Measurements from ENCODE around the gene MC4R. TPM values are rescaled to one million over a fixed set of nuclear protein-coding genes. Genes with fewer than 3 reads are reported as not detected.
"Not testable (repeated sequence)": the region's sequence is repeated elsewhere in the genome, so short reads cannot be mapped to it uniquely, and the experiment has no call there.

Gene MC4R
- total RNA-seq = not detected

DNA sequence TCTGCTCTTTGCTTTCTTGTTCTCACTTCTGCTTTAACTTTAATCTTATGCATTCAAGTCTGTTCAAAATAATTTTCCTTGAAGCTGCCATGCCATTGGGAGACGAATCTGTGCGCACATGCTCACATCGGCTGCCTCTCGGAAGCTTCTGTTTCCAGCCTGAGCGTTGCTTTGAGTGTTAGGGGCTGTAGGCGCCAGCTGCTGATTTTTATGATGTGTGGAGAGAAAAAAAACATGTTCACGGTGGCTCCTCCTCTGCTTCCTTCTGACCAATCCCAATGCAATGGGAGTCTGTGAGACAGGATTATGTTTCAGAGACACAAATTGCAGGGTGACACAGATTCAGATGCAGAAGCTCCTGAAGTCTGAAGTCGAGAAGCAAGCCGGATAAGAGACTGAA is at the start of gene MC4R:
Gene MC4R (minus strand): TSS at position 180 of the 400 bp plus-strand sequence. CDS start 426 bp downstream, outside the sequence.
- H3K4me3 Mint-ChIP-seq = no peak within 1 kb of the TSS
- no peaks in the 10 kb centered on the region for H3K27me3 Mint-ChIP-seq
- ChIA-PET CTCF (no interaction called here), POLR2A (no interaction called here)
- intact Hi-C loops (cut with micrococcal nuclease) = no loop called here
- H3K36me3 Mint-ChIP-seq (ENCODE audit: low read depth) = no peaks in the 10 kb centered on the region
- no peaks in the 10 kb centered on the region for H3K4me1 Mint-ChIP-seq (ENCODE audit: low read depth)
- TF ChIP-seq, protein P1, sequence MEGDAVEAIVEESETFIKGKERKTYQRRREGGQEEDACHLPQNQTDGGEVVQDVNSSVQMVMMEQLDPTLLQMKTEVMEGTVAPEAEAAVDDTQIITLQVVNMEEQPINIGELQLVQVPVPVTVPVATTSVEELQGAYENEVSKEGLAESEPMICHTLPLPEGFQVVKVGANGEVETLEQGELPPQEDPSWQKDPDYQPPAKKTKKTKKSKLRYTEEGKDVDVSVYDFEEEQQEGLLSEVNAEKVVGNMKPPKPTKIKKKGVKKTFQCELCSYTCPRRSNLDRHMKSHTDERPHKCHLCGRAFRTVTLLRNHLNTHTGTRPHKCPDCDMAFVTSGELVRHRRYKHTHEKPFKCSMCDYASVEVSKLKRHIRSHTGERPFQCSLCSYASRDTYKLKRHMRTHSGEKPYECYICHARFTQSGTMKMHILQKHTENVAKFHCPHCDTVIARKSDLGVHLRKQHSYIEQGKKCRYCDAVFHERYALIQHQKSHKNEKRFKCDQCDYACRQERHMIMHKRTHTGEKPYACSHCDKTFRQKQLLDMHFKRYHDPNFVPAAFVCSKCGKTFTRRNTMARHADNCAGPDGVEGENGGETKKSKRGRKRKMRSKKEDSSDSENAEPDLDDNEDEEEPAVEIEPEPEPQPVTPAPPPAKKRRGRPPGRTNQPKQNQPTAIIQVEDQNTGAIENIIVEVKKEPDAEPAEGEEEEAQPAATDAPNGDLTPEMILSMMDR (IDR thresholded peaks at IDR 0.05) = no peak
- H3K9me3 Mint-ChIP-seq = no peaks in the 10 kb centered on the region
- H3K27ac Mint-ChIP-seq = no peak within 1 kb of the TSS
- no peak for DNase-seq
- ATAC-seq = no peak

DNA sequence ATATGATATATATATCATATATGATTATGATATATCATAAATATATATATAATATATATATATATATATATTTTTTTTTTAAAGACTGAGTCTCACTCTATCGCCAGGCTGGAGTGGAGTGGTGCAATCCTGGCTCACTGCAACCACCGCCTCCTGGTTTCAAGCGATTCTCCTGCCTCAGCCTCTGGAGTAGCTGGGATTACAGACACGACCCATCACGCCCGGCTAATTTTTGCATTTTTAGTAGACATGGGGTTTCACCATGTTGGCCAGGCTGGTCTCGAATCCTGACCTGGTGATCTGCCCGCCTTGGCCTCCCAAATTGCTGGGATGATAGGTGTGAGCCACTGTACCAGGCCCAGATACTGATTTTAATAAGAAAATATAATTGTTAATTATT is 49.7 kb upstream of the MC4R start:
- H3K4me1 Mint-ChIP-seq (ENCODE audit: low read depth); H3K36me3 Mint-ChIP-seq (ENCODE audit: low read depth); H3K27ac Mint-ChIP-seq; intact Hi-C loops (cut with micrococcal nuclease); ATAC-seq; CTCF ChIA-PET; H3K27me3 Mint-ChIP-seq; DNase-seq; H3K4me3 Mint-ChIP-seq; H3K9me3 Mint-ChIP-seq; POLR2A ChIA-PET: not testable (repeated sequence)

DNA sequence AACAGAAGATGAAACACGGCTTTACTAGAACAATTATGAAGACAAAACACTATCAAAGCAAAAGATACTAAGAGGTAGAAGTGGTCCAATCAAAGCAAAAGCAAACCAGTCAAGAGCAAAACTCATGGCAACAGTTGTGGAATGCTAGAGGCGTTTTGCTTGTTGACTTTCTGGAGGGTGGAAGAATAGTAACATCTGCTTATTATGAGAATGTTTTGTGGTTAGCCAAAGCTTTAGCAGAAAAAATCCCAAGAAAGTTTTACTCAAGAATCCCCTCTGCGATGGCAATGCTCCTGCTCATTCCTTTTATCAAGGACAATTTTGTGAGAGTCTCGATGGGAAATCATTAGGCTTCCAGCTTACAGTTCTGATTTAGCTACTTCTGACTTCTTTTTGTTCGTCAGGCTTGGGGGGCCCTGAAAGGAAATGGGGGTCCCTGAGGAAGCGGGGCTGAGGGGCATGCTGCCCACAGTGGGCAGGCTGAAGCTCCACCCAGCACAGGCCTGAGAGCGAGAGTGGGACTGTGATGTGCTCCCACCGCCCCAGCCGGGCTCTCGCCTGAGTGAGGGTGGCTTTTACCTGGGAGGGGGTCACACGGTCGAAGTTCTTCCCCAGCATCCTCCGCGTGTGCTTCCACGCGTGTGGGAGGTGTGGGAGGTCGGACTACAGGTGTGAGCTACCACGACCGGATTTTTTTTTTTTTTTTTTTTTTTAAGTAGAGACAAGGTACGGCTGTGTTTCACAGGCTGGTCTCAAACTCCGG is 49.0 kb upstream of the MC4R start:
- POLR2A ChIA-PET = no interaction called here
- intact Hi-C loops (cut with micrococcal nuclease) = no loop called here
- no peaks in the 10 kb centered on the region for H3K4me1 Mint-ChIP-seq (ENCODE audit: low read depth)

DNA sequence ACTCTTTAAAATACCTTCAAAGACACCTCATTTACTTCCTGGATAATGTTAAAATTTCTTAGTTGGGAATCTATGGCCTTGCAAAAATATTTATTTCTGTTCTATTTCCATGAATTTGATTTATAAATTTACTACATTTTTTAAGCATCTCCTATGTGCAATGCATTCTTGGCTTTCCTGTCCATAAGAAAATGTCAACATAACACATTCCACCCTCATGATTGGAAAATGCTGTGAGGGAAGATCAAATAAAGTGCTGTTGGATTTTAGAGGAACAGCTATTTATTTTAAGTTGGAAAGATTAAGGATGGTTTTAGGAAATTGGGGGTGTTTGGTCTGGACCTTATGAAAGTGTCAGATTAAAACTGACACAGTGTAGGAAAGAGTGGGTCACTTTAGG is 45.4 kb upstream of the MC4R start:
- peaks cover 2% of the 10 kb centered on the region for H3K9me3 Mint-ChIP-seq
- no peak overlapping the region for H3K4me3 Mint-ChIP-seq
- ATAC-seq (no peak), DNase-seq (no peak)
- ChIA-PET POLR2A (no interaction called here), CTCF (no interaction called here)
- no peak overlapping the region for H3K27ac Mint-ChIP-seq
- intact Hi-C loops (cut with micrococcal nuclease) = no loop called here
- TF ChIP-seq, protein P1 (IDR thresholded peaks at IDR 0.05) = no peak
- H3K27me3 Mint-ChIP-seq = no peaks in the 10 kb centered on the region
- no peaks in the 10 kb centered on the region for H3K36me3 Mint-ChIP-seq (ENCODE audit: low read depth)
- no peaks in the 10 kb centered on the region for H3K4me1 Mint-ChIP-seq (ENCODE audit: low read depth)

More for the DNA sequence above, 49.0 kb upstream of the MC4R start:
- no peaks in the 10 kb centered on the region for H3K36me3 Mint-ChIP-seq (ENCODE audit: low read depth)
- CTCF ChIA-PET = no interaction called here
- no peak overlapping the region for H3K27ac Mint-ChIP-seq
- DNase-seq = no peak
- no peak for ATAC-seq
- no peak overlapping the region for H3K4me3 Mint-ChIP-seq
- H3K27me3 Mint-ChIP-seq = no peaks in the 10 kb centered on the region
- peaks cover 2% of the 10 kb centered on the region for H3K9me3 Mint-ChIP-seq
- TF ChIP-seq, protein P1 (IDR thresholded peaks at IDR 0.05) = no peak

DNA sequence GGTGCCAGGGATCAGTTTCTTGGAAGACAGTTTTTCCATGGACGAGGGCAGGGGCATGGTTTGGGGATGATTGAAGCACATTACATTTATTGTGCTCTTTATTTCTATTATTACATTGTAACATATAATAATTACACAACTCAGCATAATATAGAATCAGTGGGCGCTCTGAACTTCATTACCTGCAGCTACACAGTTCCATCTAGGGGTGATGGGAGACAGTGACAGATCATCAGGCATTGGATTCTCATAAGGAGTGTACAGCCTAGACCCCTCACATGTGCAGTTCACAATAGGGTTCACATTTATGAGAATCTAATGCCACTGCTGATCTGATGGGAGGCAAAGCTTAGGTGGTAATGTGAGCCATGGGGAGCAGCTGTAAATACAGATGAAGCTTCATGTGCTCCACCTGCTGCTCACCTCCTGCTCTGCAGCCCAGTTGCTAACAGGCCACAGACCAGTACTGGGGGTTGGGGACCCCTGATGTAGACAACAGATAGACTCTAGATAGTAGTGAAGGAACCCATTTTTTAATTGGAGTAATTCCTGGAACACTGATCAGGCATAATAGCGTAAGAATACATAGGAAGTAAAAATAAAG is 41.5 kb upstream of the MC4R start:
- POLR2A ChIA-PET = no interaction called here
- CTCF ChIA-PET = no interaction called here
- no peak overlapping the region for H3K4me3 Mint-ChIP-seq
- ATAC-seq (no peak), DNase-seq (peak; percentile 14)
- intact Hi-C loops (cut with micrococcal nuclease) = no loop called here
- no peaks in the 10 kb centered on the region for H3K9me3 Mint-ChIP-seq
- TF ChIP-seq, protein P1 (IDR thresholded peaks at IDR 0.05) = no peak
- H3K4me1 Mint-ChIP-seq (ENCODE audit: low read depth) = no peaks in the 10 kb centered on the region
- H3K27me3 Mint-ChIP-seq = no peaks in the 10 kb centered on the region
- no peak overlapping the region for H3K27ac Mint-ChIP-seq
- H3K36me3 Mint-ChIP-seq (ENCODE audit: low read depth) = no peaks in the 10 kb centered on the region
